GM18858 (cell line): Measurements from ENCODE around the gene C13orf46.
"Not testable (repeated sequence)": the region's sequence is repeated elsewhere in the genome, so short reads cannot be mapped to it uniquely, and the experiment has no call there.

Experiments
- ATAC-seq: cut with Tn5 transposase; IDR thresholded peaks from one replicate; pipeline ENCODE4 v1.9.1; 2021; ENCODE audit not compliant: unreplicated experiment

C13orf46 gene

GRCh38 chr13:113914333-113915011, 59.4 kb downstream of the C13orf46 start:
- ATAC-seq = no peak

DNA sequence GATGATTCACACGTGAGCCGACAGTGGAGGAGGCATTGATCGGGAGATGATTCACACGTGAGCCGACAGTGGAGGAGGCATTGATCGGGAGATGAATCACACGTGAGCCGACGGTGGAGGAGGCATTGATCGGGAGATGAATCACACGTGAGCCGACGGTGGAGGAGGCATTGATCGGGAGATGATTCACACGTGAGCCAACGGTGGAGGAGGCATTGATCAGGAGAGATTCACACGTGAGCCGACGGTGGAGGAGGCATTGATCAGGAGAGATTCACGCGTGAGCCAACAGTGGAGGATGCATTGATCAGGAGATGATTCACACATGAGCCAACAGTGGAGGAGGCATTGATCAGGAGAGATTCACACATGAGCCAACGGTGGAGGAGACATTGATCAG, 60.0 kb downstream of the C13orf46 start:
- ATAC-seq = not testable (repeated sequence)

GRCh38 chr13:113913408-113913807, 60.5 kb downstream of the C13orf46 start:
- ATAC-seq = not testable (repeated sequence)

GRCh38 chr13:113912596-113912995, 61.3 kb downstream of the C13orf46 start:
- no peak for ATAC-seq

- ATAC-seq = no peak
Observed at GRCh38 chr13:113907635-113908617, 66.0 kb downstream of the C13orf46 start.

DNA sequence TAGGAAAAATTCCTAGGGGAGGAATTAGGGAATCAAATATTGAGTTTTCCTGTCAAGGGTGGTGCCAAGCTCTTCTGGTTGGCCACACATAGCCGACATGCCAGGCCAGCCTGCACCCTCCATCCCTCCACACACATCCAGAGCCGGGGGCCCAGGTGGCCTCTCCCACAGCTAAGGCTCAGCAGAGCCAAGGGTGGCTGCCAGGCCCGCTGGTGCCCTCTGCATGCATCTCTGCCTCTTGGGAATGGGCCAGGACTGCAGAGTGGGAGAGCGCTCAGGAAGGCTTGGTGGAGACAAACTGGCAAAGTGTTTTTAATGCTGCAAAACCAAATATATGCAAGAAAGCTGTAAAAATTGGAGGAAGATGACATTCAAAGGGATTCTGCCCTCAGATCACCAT, 67.3 kb downstream of the C13orf46 start:
- ATAC-seq = no peak

GRCh38 chr13:113905942-113906341, 67.9 kb downstream of the C13orf46 start:
- ATAC-seq = no peak

DNA sequence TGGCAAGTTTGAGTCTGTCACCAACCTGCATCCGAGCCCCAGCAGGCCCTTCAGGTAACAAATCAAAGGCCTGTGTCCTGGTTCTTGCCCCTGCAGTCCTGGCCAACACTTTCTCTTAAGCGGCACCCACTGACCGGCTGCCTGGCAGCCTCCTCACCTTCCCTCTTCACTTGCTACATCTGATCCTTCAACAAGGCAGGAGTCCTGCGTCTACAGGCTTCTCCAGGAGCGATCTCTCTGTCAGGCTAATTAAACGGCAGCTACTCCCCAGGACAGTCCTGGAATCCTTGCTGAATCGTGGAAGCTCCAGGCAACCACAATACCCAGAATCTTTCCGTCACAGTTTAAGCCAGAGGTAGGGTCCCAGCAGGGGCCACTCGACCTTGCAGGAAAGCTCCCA, 68.9 kb downstream of the C13orf46 start:
- ATAC-seq = no peak

DNA sequence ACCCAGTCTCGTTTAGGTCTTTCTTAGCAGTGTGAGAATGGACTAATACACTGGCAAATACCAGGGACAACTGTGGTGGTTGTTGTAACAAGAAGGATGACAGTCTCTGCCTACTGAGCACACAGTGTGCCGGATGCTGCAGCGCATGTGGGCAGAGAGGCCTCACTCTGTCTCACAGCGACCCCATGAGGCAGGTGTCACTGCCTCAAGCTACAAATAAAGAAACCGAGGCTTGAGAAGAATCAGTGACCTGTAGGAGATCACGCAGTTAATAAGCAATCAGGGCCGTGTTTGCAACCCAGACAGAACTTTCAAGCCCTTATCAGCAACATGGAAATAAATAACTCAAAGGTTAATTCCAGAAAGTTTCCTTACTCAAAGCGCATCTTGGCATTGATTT, 69.5 kb downstream of the C13orf46 start:
- no peak for ATAC-seq

- ATAC-seq = no peak
Observed at GRCh38 chr13:113903912-113904311, 70.0 kb downstream of the C13orf46 start.
